Mesodermal cell (in vitro differentiated cells): ENCODE results near the gene RTP3.
"Not testable (repeated sequence)": the region's sequence is repeated elsewhere in the genome, so short reads cannot be mapped to it uniquely, and the experiment has no call there.

Source experiments
- H3K27ac ChIP-seq: 2 replicates; pipeline ENCODE4 v1.7.0; 2013; ENCODE audit warnings: mild to moderate bottlenecking, low read depth, low read length, moderate library complexity; ENCODE audit not compliant: severe bottlenecking
- H3K36me3 ChIP-seq: 2 replicates; pipeline ENCODE4 v1.7.1; 2013; ENCODE audit warnings: mild to moderate bottlenecking, low read length, moderate library complexity; ENCODE audit not compliant: control insufficient read depth, insufficient read depth
- H3K4me1 ChIP-seq: one replicate; pipeline ENCODE4 v1.7.1; 2013; ENCODE audit warnings: mild to moderate bottlenecking, low read length; ENCODE audit not compliant: insufficient read depth, control insufficient read depth, poor library complexity, severe bottlenecking
- H3K4me3 ChIP-seq: 2 replicates; pipeline ENCODE4 v1.7.0; 2013; ENCODE audit warnings: low read length, control low read depth, mild to moderate bottlenecking; ENCODE audit not compliant: insufficient read depth, poor library complexity, severe bottlenecking; ENCODE audit errors: extremely low read depth
- H3K9me3 ChIP-seq: 2 replicates; pipeline ENCODE4 v1.7.1; 2013; ENCODE audit warnings: mild to moderate bottlenecking, low read length, moderate library complexity; ENCODE audit not compliant: control insufficient read depth
- WGBS, 2 experiments: methylation state at CpG; one replicate each; pipeline ENCODE4 v1.1.5; 2013; ENCODE audit warnings: missing lambda C conversion rate in 2 of 2; ENCODE audit not compliant: insufficient coverage in 2 of 2; 5-methylcytosine and 5-hydroxymethylcytosine counted together

Gene RTP3

DNA sequence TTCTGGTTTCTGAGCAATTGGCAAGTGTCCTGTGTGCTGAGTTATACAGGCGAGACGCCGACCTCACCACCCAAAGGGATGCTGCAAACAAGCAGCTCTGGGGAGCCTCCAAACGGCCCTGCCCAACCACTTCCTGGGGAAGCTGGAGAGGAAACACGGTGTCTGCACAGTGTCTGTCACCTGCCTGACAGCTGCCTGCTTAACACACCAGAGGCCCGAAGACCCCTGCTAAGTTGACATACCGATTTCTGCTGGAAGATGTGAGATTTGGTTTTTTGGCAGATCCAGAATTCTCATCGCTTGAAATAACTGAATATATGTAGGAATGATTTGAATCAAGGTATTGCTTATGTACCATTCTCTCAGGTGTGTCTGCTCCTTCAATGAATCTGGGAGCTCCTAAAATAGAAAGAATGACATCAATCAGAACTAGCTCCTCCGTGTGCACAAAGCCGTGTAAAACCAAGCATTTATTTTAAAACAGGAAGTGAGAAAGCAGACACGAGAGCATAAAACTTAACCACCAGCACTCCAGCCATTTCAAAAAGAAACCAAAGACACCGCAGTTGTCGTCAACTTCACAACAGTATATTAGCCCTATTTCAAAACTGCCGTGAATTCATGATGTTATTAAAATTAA, 41.1 kb downstream of the RTP3 start:
- peak overlapping the region; percentile 41 for H3K27ac ChIP-seq

DNA sequence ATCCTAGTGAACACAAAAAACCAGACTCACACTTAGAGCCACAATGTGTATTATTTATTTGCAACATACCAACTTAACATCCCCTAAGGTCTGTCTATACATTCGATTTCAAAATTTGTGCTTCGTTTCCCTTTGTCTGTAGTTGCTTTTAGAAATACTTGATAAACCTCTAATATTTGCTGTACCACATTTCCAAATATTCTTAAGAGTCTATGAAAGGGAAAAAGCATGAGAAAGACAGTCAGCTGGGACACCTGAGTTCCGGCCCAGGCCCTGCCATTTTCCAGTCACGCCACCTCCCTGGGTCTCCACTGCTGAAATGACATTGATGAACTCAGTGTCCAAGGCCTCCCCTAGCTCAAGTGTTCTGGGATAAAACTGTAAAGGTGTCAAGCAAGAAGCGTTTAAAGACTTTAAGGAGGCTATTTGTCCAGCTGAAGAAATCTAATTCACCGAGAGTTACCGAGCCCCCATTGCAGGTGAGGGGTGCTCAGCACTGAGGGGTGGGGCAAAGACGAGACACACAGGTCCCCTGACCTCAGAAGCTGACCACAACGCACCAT, 41.7 kb downstream of the RTP3 start:
- H3K4me1 ChIP-seq = peaks cover 18% of the 10 kb centered on the region
- H3K4me3 ChIP-seq = no peak overlapping the region
- H3K9me3 ChIP-seq = no peaks in the 10 kb centered on the region
- no peak overlapping the region for H3K27ac ChIP-seq
- 97 to 98% methylated on average over 6 to 7 of the region's 9 CpGs for WGBS, 2 experiments
- no peaks in the 10 kb centered on the region for H3K36me3 ChIP-seq

More for the DNA sequence above, 41.1 kb downstream of the RTP3 start:
- Histone ChIP-seq H3K4me1 (peaks cover 18% of the 10 kb centered on the region), H3K9me3 (no peaks in the 10 kb centered on the region), H3K4me3 (no peak overlapping the region), H3K36me3 (no peaks in the 10 kb centered on the region)
- 69 to 70% methylated on average over 8 to 13 of the region's 14 CpGs for WGBS, 2 experiments

DNA sequence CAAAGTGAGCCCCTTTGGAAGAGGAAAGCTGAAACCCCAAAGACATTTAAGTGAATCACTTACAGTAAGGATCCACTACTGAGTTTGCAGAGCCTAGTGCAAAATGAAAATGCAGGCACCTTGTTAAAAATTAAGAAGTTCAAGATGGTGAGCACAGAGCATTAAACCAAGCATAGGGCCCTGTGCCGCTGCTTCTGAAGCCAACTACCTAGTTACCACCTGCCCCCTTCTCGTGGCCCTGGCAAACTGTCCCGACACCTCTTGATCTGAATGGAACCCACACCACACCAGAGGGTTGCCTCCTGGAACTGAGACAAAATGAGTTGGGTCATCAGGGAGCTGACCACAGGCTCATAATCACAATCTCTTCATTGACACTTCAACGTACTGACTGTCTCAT, 42.8 kb downstream of the RTP3 start:
- Histone ChIP-seq H3K36me3 (no peaks in the 10 kb centered on the region), H3K4me3 (no peak overlapping the region), H3K9me3 (no peaks in the 10 kb centered on the region), H3K4me1 (peaks cover 18% of the 10 kb centered on the region), H3K27ac (no peak overlapping the region)
- 94 to 100% methylated on average over 3 of the region's 4 CpGs for WGBS, 2 experiments

- peaks cover 18% of the 10 kb centered on the region for H3K4me1 ChIP-seq
- H3K27ac ChIP-seq = no peak overlapping the region
- no peak overlapping the region for H3K4me3 ChIP-seq
- no peaks in the 10 kb centered on the region for H3K9me3 ChIP-seq
- 80 to 86% methylated on average over 1 of the region's 1 CpG for WGBS, 2 experiments
- H3K36me3 ChIP-seq = no peaks in the 10 kb centered on the region
These were observed 44.1 kb downstream of the RTP3 start for GRCh38 chr3:46541835-46542234.

GRCh38 chr3:46542344-46542743, 44.6 kb downstream of the RTP3 start:
- WGBS, 2 experiments = 80 to 83% methylated on average over 1 of the region's 2 CpGs
- no peak overlapping the region for H3K27ac ChIP-seq
- H3K4me3 ChIP-seq = no peak overlapping the region
- H3K36me3 ChIP-seq = no peaks in the 10 kb centered on the region
- peaks cover 22% of the 10 kb centered on the region for H3K4me1 ChIP-seq
- H3K9me3 ChIP-seq = no peaks in the 10 kb centered on the region

DNA sequence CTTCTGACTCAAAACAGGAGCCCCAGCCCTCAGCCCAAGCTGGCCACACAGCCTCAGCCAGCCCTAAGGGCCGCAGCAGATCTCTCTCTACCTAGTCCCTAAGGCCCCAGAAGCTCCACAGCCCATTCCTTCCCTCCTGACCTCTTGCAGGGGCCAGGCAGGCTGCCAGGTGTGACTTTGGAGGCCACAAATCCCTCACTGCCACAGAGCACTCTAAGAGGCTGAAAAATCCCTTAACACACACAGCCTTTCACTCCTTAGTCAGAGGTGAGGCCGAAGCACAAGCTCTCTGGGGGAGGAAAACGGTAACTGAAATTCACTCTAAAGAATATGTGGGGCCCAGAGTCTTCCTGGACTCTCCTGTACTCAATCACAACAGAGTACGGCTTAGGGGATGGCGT, 45.0 kb downstream of the RTP3 start:
- H3K27ac ChIP-seq = peak overlapping the region; percentile 43
- H3K36me3 ChIP-seq = no peaks in the 10 kb centered on the region
- no peaks in the 10 kb centered on the region for H3K9me3 ChIP-seq
- no peak overlapping the region for H3K4me3 ChIP-seq
- peaks cover 22% of the 10 kb centered on the region for H3K4me1 ChIP-seq
- 80 to 100% methylated on average over 1 to 2 of the region's 5 CpGs for WGBS, 2 experiments

GRCh38 chr3:46544771-46545503, 47.2 kb downstream of the RTP3 start:
- 92 to 95% methylated on average over 15 of the region's 17 CpGs for WGBS, 2 experiments
- Histone ChIP-seq H3K9me3 (no peaks in the 10 kb centered on the region), H3K4me3 (no peak overlapping the region), H3K36me3 (no peaks in the 10 kb centered on the region), H3K27ac (no peak overlapping the region), H3K4me1 (peaks cover 12% of the 10 kb centered on the region)

DNA sequence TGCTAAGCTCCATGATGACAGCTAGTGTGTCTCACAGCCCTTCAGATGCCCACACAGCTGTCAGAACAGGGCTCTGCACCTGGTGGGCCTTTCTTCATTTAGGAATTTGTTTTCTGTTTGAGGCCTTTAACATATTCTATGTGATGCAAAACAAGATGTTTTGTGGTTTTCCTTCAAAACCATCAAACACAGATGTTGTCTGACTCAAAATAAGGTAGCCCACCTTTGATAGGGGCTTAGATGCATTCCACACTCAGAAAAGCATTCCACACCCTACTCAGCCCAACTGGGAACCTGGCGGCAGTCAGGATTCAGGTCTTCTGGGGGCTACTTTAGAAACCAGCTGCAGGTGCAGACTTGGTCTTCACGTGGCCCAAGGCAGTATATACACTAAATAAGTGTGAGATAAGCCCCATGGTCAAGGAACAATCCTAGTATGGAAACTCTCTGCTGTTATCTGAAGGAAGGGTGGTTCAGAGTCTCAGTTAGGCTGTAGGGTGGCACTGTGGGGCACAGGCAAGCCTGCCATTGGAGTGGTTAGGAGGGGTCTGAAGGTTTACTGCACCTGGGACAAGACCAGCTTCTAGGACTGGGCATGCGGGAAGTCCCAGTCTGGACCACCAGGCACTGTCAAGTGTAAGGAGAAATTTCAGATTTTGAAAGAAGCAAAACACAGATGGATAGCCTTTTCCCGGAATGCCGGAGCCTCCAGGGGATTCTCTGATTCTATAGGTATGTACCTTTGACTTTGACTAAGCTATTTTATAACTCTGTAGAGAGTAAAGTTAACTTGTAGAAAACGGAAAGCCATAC, 48.2 kb downstream of the RTP3 start:
- Histone ChIP-seq H3K36me3 (no peaks in the 10 kb centered on the region), H3K4me1 (peaks cover 12% of the 10 kb centered on the region), H3K4me3 (no peak overlapping the region), H3K9me3 (no peaks in the 10 kb centered on the region), H3K27ac (no peak overlapping the region)
- WGBS, 2 experiments = 71 to 100% methylated on average over 3 to 4 of the region's 6 CpGs

- Histone ChIP-seq H3K4me1 (peaks cover 12% of the 10 kb centered on the region), H3K9me3 (no peaks in the 10 kb centered on the region), H3K27ac (no peak overlapping the region), H3K36me3 (no peaks in the 10 kb centered on the region), H3K4me3 (no peak overlapping the region)
- no CpG with 5 or more reads among the region's 1 CpG for WGBS, 2 experiments
These were observed 49.2 kb downstream of the RTP3 start for GRCh38 chr3:46546896-46547440.

DNA sequence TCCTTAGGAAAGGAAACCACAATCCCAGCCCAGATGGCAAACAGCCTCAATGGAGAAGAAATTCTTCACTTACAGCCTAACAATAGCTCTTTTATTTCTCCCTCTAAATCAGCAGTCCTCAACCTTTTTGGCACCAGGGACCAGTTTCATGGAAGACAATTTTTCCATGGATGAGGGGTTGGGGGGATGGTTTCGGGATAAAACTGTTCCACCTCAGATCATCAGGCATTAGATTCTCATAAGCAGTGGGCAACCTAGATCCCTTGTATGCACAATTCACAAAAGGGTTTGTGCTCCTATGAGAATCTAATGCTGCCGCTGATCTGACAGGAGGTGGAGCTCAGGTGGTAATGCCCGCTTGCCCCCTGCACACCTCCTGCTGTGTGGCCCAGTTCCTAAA, 50.8 kb downstream of the RTP3 start:
- not testable (repeated sequence) for H3K9me3 ChIP-seq, H3K36me3 ChIP-seq, H3K4me3 ChIP-seq, H3K27ac ChIP-seq, H3K4me1 ChIP-seq
- 93 to 100% methylated on average over 2 of the region's 3 CpGs for WGBS, 2 experiments
